Urinary bladder (tissue), 4 donors: ENCODE measurements around the gene APPL2. TPM values are rescaled to one million over a fixed set of nuclear protein-coding genes. Genes with fewer than 3 reads are reported as not detected.

Experiments used
- DNase-seq: peaks from one replicate; pipeline ENCODE4 v3.0.0-alpha.2; 2015; ENCODE audit errors: extremely low spot score
- H3K27ac ChIP-seq: one replicate; pipeline ENCODE4 v1.5.1; 2013; ENCODE audit warnings: low read depth, mild to moderate bottlenecking, moderate library complexity
- H3K36me3 ChIP-seq: one replicate; pipeline ENCODE4 v1.6.1; 2013; ENCODE audit warnings: mild to moderate bottlenecking, moderate library complexity; ENCODE audit not compliant: insufficient read depth
- H3K4me1 ChIP-seq: one replicate; pipeline ENCODE4 v1.6.1; 2013; ENCODE audit warnings: mild to moderate bottlenecking, moderate library complexity; ENCODE audit not compliant: insufficient read depth
- H3K4me3 ChIP-seq: one replicate; pipeline ENCODE4 v1.5.1; 2013; ENCODE audit warnings: low read depth, low read length
- WGBS: extraction: QIAGEN DNeasy Blood & Tissue Kit; methylation state at CpG from one replicate; pipeline ENCODE4 v1.1.7; 2013; 5-methylcytosine and 5-hydroxymethylcytosine counted together
- polyA plus RNA-seq: library from polyadenylated mRNA; stranded (reverse); fragments of 200-250 nt; gene quantifications from one replicate; pipeline ENCODE4 v1.2.3, GENCODE V29; 2013
- total RNA-seq: library from RNA; depleted of rRNA; stranded (reverse); fragments of >200 nt; gene quantifications from one replicate; pipeline ENCODE4 v1.2.3, GENCODE V29; 2014
- donor health status: healthy with polysubstance abuse.
- donor health status: healthy.

Gene APPL2
- total and polyA plus RNA-seq, 2 donors, result 14.6 to 51.0 TPM

DNA sequence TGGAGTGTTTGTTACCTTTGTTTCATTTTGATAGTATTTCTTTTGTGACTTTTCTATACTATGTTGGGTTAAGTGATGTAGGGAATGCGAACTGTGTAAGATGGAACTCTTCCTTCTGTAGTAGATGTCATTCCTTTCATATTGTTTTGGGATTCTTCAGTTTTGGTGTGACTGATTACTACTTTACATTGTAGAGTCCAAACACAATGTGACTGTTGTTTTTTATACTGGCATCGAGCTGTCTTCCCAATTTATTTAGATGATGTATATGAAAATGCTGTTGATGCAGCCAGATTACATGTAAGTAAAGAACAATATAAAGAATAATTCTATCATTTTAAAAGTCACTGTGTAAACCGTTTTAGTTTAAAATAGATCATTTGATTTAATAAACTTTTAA, 93.7 kb downstream of the APPL2 start:
- no peak for DNase-seq
- H3K4me3 ChIP-seq, result no peak overlapping the region
- no peak overlapping the region for H3K27ac ChIP-seq
- WGBS, result 95% methylated on average over 3 of the region's 3 CpGs
- peaks cover 3% of the 10 kb centered on the region for H3K36me3 ChIP-seq
- H3K4me1 ChIP-seq, result no peaks in the 10 kb centered on the region

DNA sequence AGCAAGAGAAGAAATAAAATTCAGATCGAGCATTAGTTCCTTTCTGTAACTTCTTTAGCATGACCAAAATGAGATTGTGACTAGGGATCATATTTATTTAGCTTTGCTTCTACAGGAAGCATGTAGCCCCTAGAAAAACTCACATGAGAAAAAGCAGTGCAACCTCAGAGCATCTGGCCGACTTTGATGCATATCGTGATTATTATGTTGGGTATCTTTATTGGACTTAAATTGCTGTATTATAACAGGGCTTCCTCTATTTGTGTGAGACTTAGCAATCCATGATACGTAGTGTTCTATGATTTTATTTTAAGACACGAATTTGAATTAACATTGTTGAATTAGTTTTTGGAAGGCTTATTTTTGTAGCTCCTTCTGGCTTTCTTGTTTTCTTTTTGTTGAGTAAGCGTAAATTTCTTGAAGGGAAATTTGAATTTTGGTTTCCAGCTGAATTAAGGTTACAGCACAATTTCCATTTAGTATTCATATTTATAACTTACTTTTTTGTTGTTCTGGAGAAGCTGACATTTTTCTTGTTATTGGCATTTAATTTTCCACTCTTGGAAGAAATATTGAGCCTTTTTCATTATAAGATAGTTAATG, 94.6 kb downstream of the APPL2 start:
- H3K4me3 ChIP-seq, result no peak overlapping the region
- H3K27ac ChIP-seq, result no peak overlapping the region
- 88% methylated on average over 6 of the region's 6 CpGs for WGBS
- no peaks in the 10 kb centered on the region for H3K4me1 ChIP-seq
- DNase-seq, result no peak
- peaks cover 3% of the 10 kb centered on the region for H3K36me3 ChIP-seq

GRCh38 chr12:105138248-105138647, 97.7 kb downstream of the APPL2 start:
- 87% methylated on average over 2 of the region's 2 CpGs for WGBS
- no peak overlapping the region for H3K27ac ChIP-seq
- no peak overlapping the region for H3K4me3 ChIP-seq
- peaks cover 3% of the 10 kb centered on the region for H3K36me3 ChIP-seq
- H3K4me1 ChIP-seq, result no peaks in the 10 kb centered on the region
- no peak for DNase-seq

Other genes with a start within 250 kb of the APPL2 start
- 7.2 TPM for gene NOPCHAP1, start 249.9 kb downstream of the APPL2 start, total RNA-seq
- 6.1 TPM for gene NOPCHAP1, start 249.9 kb downstream of the APPL2 start, polyA plus RNA-seq
- gene ALDH1L2, start 151.7 kb downstream of the APPL2 start, total RNA-seq, result 27.7 TPM
- 7.8 TPM for gene ALDH1L2, start 151.7 kb downstream of the APPL2 start, polyA plus RNA-seq
- 209 TPM for gene WASHC4, start 128.4 kb downstream of the APPL2 start, total RNA-seq
- 18.3 TPM for gene WASHC4, start 128.4 kb downstream of the APPL2 start, polyA plus RNA-seq
- 21.7 TPM for gene C12orf75, start 94.5 kb upstream of the APPL2 start, total RNA-seq
- gene C12orf75, start 94.5 kb upstream of the APPL2 start, polyA plus RNA-seq, result 4.2 TPM